Esophagus muscularis mucosa (tissue), 4 donors: ENCODE data around the gene S100A11. TPM values are rescaled to one million over a fixed set of nuclear protein-coding genes. Genes with fewer than 3 reads are reported as not detected.
"Not testable (repeated sequence)": the region's sequence is repeated elsewhere in the genome, so short reads cannot be mapped to it uniquely, and the experiment has no call there.

Source experiments
- DNase-seq: peaks from one replicate; pipeline ENCODE4 v3.0.0-alpha.2; 2017; ENCODE audit errors: extremely low spot score
- H3K27ac ChIP-seq, 4 donors: fragments of 200-600 bp; sonication (generic); replicated peaks in 1 of 4; 1 replicate in 3 of 4; 2 replicates in 1 of 4; pipeline ENCODE4 v1.5.1; 2016 to 2019; ENCODE audit warnings: mild to moderate bottlenecking in 1 of 4
- H3K27me3 ChIP-seq, 4 donors: fragments of 200-600 bp; sonication (generic); one replicate each; pipeline versions ENCODE4 v1.5.1 to v1.6.0; 2016 to 2019
- H3K36me3 ChIP-seq, 4 donors: fragments of 200-600 bp; sonication (generic); one replicate each; pipeline ENCODE4 v1.5.1; 2016 to 2019
- H3K4me1 ChIP-seq, 4 donors: fragments of 200-600 bp; sonication (generic); one replicate each; pipeline ENCODE4 v1.5.1; 2016 to 2019
- H3K4me3 ChIP-seq, 4 donors: fragments of 200-600 bp; sonication (generic); 1 replicate in 2 of 4; 2 replicates in 2 of 4; pipeline ENCODE4 v1.5.1; 2016 to 2019; ENCODE audit warnings: mild to moderate bottlenecking in 4 of 4, moderate library complexity in 1 of 4
- H3K9me3 ChIP-seq, 4 donors: fragments of 200-600 bp; sonication (generic); 1 replicate in 3 of 4; 2 replicates in 1 of 4; pipeline ENCODE4 v1.5.1; 2016 to 2019
- EP300 ChIP-seq: sonication (generic); formaldehyde crosslinking; IDR thresholded peaks from one replicate; pipeline ENCODE4 v1.6.1; 2017; ENCODE audit warnings: antibody characterized with exemption
- POLR2A ChIP-seq: fragments of 450-650 bp; IDR thresholded peaks from one replicate; pipeline ENCODE4 v1.6.1; 2017; ENCODE audit warnings: antibody characterized with exemption, moderate library complexity, mild to moderate bottlenecking, low read depth
- POLR2AphosphoS5 ChIP-seq, 2 donors: sonication (generic); formaldehyde crosslinking; IDR thresholded peaks; one replicate each; pipeline ENCODE4 v1.6.1; 2017; ENCODE audit warnings: antibody characterized with exemption in 2 of 2
- WGBS: methylation state at CpG from one replicate; pipeline ENCODE4 v1.1.5; 2018; 5-methylcytosine and 5-hydroxymethylcytosine counted together
- intact Hi-C: fragments of 100-400 bp; cut with DNase I; formaldehyde crosslinking; loops from one replicate; pipeline ENCODE4 v1.15.1; 2023
- total RNA-seq, 4 donors: library from RNA; depleted of rRNA; stranded (reverse); fragments of >200 nt; gene quantifications; one replicate each; pipeline versions ENCODE4 v1.1.0 to v1.2.1, GENCODE V29; 2016
- TF ChIP-seq, protein P1 (sequence below), 3 experiments: fragments of 200-600 bp in 2 of 3; fragments of 450-650 bp in 1 of 3; sonication (generic) in 2 of 3; IDR thresholded peaks; one replicate each; pipeline ENCODE4 v1.5.1; 2017 to 2019; ENCODE audit warnings: antibody characterized with exemption in 3 of 3, mild to moderate bottlenecking in 2 of 3, moderate library complexity in 1 of 3

The S100A11 gene
- total RNA-seq: 100 to 1,000 TPM in 2 of 4 donors, 10 to 100 TPM in 2; 68.5 to 190 (median 115) TPM

DNA sequence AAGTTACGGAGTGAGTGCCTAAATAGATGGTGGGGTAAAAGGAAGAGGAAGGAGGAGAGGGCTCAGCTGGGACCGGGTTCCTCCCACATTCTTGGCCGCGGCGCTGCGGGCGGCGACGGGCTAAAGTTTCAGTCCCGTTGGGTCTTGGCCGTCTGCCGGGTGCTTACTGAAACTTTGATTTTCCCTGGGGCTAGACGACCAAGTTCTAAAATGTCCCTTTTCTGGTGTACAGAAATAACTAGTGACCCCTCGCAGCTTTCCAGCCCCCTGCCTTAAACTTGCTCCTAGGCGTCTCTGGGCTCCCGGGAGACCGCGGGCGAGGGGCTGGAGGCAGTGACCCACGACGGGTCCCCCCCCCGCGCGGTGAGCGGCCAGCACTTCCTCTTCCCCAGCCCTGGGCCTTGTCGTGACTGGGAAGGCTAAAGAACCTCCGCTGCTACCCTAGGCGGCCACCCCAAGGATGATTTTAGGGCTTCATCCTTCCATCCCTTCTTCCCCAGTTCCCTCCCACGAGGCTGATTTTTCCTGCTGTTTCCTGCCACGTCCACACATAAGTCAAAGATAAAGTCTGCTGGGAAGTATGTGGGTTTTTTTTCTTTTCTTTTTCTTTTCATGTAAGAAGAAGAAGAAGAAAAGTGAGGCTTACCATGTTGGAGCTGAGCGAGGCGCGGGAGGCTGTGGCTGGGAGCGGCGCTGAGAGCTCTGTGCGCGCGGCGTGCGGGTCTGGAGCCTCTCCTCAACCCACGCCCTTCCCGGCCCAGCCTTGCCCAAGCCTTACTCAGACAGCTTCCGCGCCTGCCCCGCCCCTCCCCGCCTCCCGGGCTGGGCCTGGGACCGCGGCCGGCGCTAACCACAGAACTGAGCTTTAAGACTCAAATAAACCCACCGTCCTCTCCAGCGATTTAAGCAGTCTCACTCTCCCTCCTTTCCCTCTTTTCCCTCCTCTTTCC, at the start of gene S100A11:
Gene S100A11 (minus strand): TSS at position 738 of the 950 bp plus-strand sequence. CDS start 89 bp downstream, at position 649.
- Histone ChIP-seq H3K4me3 (peak within 1 kb of the TSS; percentile 67 to 76 (median 70)), H3K27ac (peak within 1 kb of the TSS; percentile 82 to 87 (median 86)), H3K36me3 (peaks cover 11 to 26% (median 21%) of the 10 kb centered on the region in 4 donors), H3K9me3 (no peaks in the 10 kb centered on the region), H3K4me1 (peaks cover 12 to 41% (median 32%) of the 10 kb centered on the region in 4 donors), H3K27me3 (no peaks in the 10 kb centered on the region)
- peak; percentile 96 for DNase-seq
- intact Hi-C loops: no loop called here
- WGBS: under 1% methylated on average over 53 of the region's 53 CpGs
- TF ChIP-seq POLR2A (peak; percentile 86), POLR2AphosphoS5 (IDR thresholded peaks at IDR 0.05) (peak; percentile 87 to 95), EP300 (no peak)
- TF ChIP-seq, protein P1, sequence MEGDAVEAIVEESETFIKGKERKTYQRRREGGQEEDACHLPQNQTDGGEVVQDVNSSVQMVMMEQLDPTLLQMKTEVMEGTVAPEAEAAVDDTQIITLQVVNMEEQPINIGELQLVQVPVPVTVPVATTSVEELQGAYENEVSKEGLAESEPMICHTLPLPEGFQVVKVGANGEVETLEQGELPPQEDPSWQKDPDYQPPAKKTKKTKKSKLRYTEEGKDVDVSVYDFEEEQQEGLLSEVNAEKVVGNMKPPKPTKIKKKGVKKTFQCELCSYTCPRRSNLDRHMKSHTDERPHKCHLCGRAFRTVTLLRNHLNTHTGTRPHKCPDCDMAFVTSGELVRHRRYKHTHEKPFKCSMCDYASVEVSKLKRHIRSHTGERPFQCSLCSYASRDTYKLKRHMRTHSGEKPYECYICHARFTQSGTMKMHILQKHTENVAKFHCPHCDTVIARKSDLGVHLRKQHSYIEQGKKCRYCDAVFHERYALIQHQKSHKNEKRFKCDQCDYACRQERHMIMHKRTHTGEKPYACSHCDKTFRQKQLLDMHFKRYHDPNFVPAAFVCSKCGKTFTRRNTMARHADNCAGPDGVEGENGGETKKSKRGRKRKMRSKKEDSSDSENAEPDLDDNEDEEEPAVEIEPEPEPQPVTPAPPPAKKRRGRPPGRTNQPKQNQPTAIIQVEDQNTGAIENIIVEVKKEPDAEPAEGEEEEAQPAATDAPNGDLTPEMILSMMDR (IDR thresholded peaks at IDR 0.05): no peak

DNA sequence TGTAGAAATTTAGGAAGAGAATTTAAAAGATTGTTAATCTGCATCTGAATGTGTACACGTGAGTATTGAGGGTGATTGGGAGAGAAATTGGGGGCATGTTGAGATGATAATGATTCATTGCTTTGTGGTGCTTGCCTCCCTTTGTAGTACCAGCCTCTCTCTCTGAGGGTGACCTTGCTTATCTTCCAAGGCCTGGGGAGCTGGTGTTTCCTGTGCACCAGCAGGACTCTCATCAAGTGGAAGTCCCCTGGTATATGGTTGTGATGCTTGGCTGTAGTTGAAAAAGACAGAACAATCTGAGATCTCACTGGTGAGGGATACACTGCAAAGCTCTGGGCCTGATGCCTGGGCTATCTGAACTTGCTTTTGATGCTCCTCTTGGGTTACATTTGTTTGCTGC, 48.0 kb upstream of the S100A11 start:
- 27% methylated on average over 1 of the region's 1 CpG for WGBS
- Histone ChIP-seq H3K27me3 (peaks cover 0 to 22% (median 0%) of the 10 kb centered on the region in 4 donors), H3K27ac (no peak overlapping the region), H3K9me3 (no peaks in the 10 kb centered on the region), H3K4me3 (no peak overlapping the region), H3K4me1 (no peaks in the 10 kb centered on the region), H3K36me3 (no peaks in the 10 kb centered on the region)
- DNase-seq: no peak
- intact Hi-C loops: no loop called here
- TF ChIP-seq POLR2AphosphoS5 (IDR thresholded peaks at IDR 0.05) (no peak), POLR2A (no peak)

DNA sequence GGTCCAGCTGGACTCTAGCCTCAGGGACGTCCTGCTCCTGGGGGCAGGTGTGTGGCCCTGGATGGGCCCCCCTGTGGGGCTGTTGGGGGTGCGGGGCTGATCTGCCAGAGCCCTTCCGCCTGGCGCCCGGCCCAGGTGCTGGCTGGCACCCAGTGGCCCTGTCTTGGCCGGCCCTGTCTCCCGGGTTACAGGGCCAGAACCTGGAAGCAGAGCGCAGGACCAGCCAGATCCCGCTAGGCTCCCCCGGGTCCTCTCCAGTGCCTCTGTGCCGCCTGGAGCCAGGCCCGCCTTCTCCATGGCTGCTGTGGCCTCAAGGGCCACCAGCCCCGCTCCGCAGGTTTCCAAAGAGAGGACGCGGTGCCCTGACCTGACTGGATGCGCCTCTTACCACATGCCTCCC, 44.2 kb upstream of the S100A11 start:
- H3K4me3 ChIP-seq, H3K36me3 ChIP-seq, DNase-seq, intact Hi-C loops, H3K4me1 ChIP-seq, H3K27ac ChIP-seq, H3K9me3 ChIP-seq: not testable (repeated sequence)
- WGBS: 95% methylated on average over 4 of the region's 17 CpGs
- peaks cover 0 to 25% (median 0%) of the 10 kb centered on the region in 4 donors for H3K27me3 ChIP-seq

DNA sequence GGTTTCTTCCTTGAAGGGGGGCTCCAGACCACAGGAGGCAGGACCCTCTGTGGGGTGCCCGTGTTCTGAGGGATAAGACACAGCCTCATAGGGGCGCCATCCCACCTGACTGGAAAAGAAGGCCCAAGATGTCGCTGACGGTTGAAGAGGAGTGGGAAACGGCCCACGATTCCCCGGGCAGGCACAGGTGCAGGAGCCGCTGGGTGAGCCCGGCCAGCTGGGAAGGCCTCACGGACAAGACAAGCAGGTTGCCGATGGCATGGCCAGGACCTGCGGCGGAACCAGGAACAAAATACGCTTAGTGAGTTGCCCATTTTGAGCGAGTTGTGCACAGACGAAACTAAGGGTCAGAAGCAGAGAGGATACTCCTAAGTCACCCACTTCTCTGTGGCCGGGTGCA, 43.7 kb upstream of the S100A11 start:
- 84% methylated on average over 10 of the region's 17 CpGs for WGBS

DNA sequence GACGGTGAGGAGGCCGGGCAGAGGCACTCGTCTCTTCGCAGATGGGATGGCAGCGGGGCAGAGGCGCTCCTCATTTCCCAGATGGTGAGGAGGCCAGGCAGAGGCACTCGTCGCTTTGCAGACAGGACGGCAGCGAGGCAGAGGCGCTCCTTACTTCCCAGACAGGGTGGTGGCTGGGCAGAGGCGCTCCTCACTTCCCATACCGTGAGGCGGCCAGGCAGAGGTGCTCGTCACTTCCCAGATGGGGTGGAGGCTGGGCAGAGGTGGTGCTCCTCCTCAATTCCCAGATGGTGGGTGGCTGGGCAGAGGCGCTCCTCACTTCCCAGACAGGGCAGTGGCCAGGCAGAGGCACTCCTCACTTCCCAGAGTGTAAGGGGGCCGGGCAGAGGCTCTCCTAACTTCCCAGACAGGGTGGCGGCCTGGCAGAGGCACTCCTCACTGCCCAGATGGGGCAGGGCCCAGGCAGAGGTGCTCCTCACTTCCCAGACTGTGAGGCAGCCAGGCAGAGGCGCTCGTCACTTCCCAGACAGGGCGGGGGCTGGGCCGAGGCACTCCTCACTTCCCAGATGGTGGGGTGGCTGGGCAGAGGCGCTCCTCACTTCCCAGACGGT, 42.1 kb upstream of the S100A11 start:
- Histone ChIP-seq H3K4me3 (no peak overlapping the region), H3K27me3 (peaks cover 0 to 25% (median 0%) of the 10 kb centered on the region in 4 donors), H3K4me1 (no peaks in the 10 kb centered on the region), H3K9me3 (no peaks in the 10 kb centered on the region), H3K36me3 (no peaks in the 10 kb centered on the region), H3K27ac (no peak overlapping the region)
- intact Hi-C loops: no loop called here
- TF ChIP-seq POLR2AphosphoS5 (IDR thresholded peaks at IDR 0.05): no peak
- TF ChIP-seq EP300: no peak
- TF ChIP-seq, protein P1 (IDR thresholded peaks at IDR 0.05): no peak
- no peak for TF ChIP-seq POLR2A
- DNase-seq: peak; percentile 66
- 90% methylated on average over 4 of the region's 24 CpGs for WGBS

More for the DNA sequence above, 43.7 kb upstream of the S100A11 start:
- H3K9me3 ChIP-seq, H3K36me3 ChIP-seq, H3K4me1 ChIP-seq, H3K4me3 ChIP-seq, intact Hi-C loops, H3K27ac ChIP-seq: not testable (repeated sequence)
- H3K27me3 ChIP-seq: peaks cover 0 to 25% (median 0%) of the 10 kb centered on the region in 4 donors
- peak; percentile 19 for DNase-seq

DNA sequence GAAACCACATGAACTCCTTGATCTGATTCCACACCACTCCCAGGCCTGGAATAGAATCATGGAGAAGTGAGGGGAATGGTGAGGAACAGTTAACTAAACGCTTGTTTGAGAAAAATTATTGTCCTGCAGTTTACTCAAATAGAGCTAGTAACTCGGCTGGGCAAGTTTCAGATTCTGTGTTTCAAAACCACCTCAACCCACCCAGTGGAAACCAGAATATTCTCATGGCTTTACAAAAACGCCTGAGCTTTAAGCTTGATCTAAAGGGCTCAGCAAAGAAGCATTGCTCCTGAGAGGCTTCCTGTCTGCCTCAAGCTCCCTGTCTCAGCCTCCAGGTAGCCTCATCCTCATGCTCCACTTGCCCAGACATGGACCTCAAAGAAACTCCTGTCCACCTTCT, 35.5 kb upstream of the S100A11 start:
- Histone ChIP-seq H3K27me3 (peaks cover 0 to 8% (median 0%) of the 10 kb centered on the region in 4 donors), H3K4me3 (no peak overlapping the region), H3K36me3 (no peaks in the 10 kb centered on the region), H3K9me3 (no peaks in the 10 kb centered on the region), H3K4me1 (no peaks in the 10 kb centered on the region), H3K27ac (no peak overlapping the region)
- DNase-seq: no peak
- no peak for TF ChIP-seq POLR2AphosphoS5 (IDR thresholded peaks at IDR 0.05)
- TF ChIP-seq, protein P1 (IDR thresholded peaks at IDR 0.05): no peak
- no peak for TF ChIP-seq EP300
- TF ChIP-seq POLR2A: no peak
- 92% methylated on average over 3 of the region's 3 CpGs for WGBS
- intact Hi-C loops: no loop called here
